RWPE2 (cell line): ENCODE data around the gene MYO10.

Experiments
- ATAC-seq: fragments of 200-7000 bp; cut with Tn5 transposase; 3 replicates; pipeline ENCODE4 v1.9.1; 2021; ENCODE audit warnings: low read depth
- DNase-seq: peaks from one replicate; pipeline ENCODE4 v3.0.0-alpha.2; 2020; ENCODE audit warnings: low spot score
- H3K27ac ChIP-seq: fragments of 450-650 bp; 2 replicates; pipeline ENCODE4 v1.5.1; 2017; ENCODE audit warnings: mild to moderate bottlenecking; ENCODE audit not compliant: poor library complexity, severe bottlenecking
- H3K27me3 ChIP-seq: fragments of 250-450 bp; sonication (Bioruptor Pico); 2 replicates; pipeline ENCODE4 v1.5.1; 2021; ENCODE audit warnings: mild to moderate bottlenecking, moderate library complexity; ENCODE audit not compliant: insufficient read depth, poor library complexity, severe bottlenecking
- H3K36me3 ChIP-seq: fragments of 250-450 bp; sonication (Bioruptor Pico); 2 replicates; pipeline ENCODE4 v1.5.1; 2020; ENCODE audit warnings: low read depth, mild to moderate bottlenecking, moderate library complexity
- H3K4me1 ChIP-seq: fragments of 250-450 bp; sonication (Bioruptor Pico); 2 replicates; pipeline ENCODE4 v1.5.1; 2021; ENCODE audit warnings: mild to moderate bottlenecking, moderate library complexity; ENCODE audit not compliant: insufficient read depth, poor library complexity, severe bottlenecking
- H3K4me3 ChIP-seq: fragments of 250-450 bp; sonication (Bioruptor Pico); 2 replicates; pipeline ENCODE4 v1.5.1; 2021; ENCODE audit warnings: mild to moderate bottlenecking, moderate library complexity; ENCODE audit not compliant: severe bottlenecking
- H3K9me3 ChIP-seq: fragments of 250-450 bp; sonication (Bioruptor Pico); 2 replicates; pipeline ENCODE4 v1.5.1; 2021; ENCODE audit warnings: mild to moderate bottlenecking, moderate library complexity; ENCODE audit not compliant: severe bottlenecking
- CTCF ChIP-seq: fragments of 450-650 bp; IDR thresholded peaks from one replicate; pipeline ENCODE4 v1.5.1; 2017; ENCODE audit warnings: mild to moderate bottlenecking, moderate library complexity; ENCODE audit not compliant: poor library complexity, severe bottlenecking

Gene MYO10

DNA sequence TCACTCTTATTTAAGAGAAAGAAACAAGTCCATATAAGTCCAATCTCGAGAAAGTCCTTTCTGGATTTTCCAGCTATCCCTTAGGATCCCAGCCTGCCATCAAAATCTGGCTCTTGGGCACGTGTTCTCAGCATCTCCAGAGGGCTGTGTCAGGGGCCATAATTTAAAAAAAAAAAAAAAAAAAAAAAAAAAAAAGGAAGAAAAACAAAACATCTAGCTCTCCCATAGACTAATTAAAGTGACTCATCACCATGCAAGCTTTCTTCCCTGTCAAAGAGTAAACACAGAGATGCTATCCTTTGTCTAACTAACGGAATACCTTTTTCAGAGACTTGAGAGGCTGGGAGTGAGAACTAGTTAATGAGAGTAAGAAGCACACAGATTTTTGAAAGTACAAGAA, 44.9 kb upstream of the MYO10 start:
- DNase-seq (no peak), ATAC-seq (no peak)
- no peaks in the 10 kb centered on the region for H3K27me3 ChIP-seq
- H3K4me1 ChIP-seq, result no peaks in the 10 kb centered on the region
- no peaks in the 10 kb centered on the region for H3K9me3 ChIP-seq
- no peaks in the 10 kb centered on the region for H3K36me3 ChIP-seq
- H3K27ac ChIP-seq, result no peak overlapping the region
- TF ChIP-seq CTCF, result no peak
- H3K4me3 ChIP-seq, result no peak overlapping the region

- ATAC-seq (no peak), DNase-seq (no peak)
- Histone ChIP-seq H3K27me3 (no peaks in the 10 kb centered on the region), H3K4me3 (no peak overlapping the region), H3K36me3 (no peaks in the 10 kb centered on the region), H3K9me3 (no peaks in the 10 kb centered on the region), H3K4me1 (no peaks in the 10 kb centered on the region), H3K27ac (no peak overlapping the region)
- no peak for TF ChIP-seq CTCF
Observed at GRCh38 chr5:16978296-16978695, 42.2 kb upstream of the MYO10 start.

- H3K9me3 ChIP-seq, result no peaks in the 10 kb centered on the region
- ATAC-seq (no peak), DNase-seq (no peak)
- TF ChIP-seq CTCF, result no peak
- no peak overlapping the region for H3K4me3 ChIP-seq
- H3K27me3 ChIP-seq, result no peaks in the 10 kb centered on the region
- no peaks in the 10 kb centered on the region for H3K36me3 ChIP-seq
- no peak overlapping the region for H3K27ac ChIP-seq
- H3K4me1 ChIP-seq, result no peaks in the 10 kb centered on the region
Observed at GRCh38 chr5:16976625-16977008, 40.5 kb upstream of the MYO10 start.

GRCh38 chr5:16975950-16976624, 40.0 kb upstream of the MYO10 start:
- no peaks in the 10 kb centered on the region for H3K4me1 ChIP-seq
- no peaks in the 10 kb centered on the region for H3K36me3 ChIP-seq
- H3K9me3 ChIP-seq, result no peaks in the 10 kb centered on the region
- no peak for TF ChIP-seq CTCF
- no peak for ATAC-seq
- peak; percentile 11 for DNase-seq
- no peak overlapping the region for H3K4me3 ChIP-seq
- H3K27me3 ChIP-seq, result no peaks in the 10 kb centered on the region
- H3K27ac ChIP-seq, result no peak overlapping the region

DNA sequence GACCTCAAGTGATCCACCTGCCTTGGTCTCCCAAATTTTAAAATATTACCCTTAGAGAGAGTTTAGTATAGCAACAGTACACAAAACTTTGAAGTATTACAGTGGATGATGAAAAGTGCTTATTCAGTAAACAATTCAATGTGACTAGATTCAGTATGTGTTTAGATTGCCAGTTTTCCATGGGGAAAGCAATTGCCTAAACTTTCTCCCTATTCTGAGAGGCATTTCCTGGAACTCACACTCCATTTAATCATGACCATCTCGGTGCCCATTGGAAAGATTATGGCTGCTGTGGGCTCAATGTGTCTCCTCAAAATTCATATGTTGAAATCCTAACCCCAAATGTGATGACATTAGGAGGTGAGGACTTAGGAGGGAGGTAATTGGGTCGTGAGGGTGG, 38.9 kb upstream of the MYO10 start:
- no peaks in the 10 kb centered on the region for H3K9me3 ChIP-seq
- H3K36me3 ChIP-seq, result no peaks in the 10 kb centered on the region
- ATAC-seq (no peak), DNase-seq (no peak)
- H3K27me3 ChIP-seq, result no peaks in the 10 kb centered on the region
- H3K27ac ChIP-seq, result no peak overlapping the region
- no peak for TF ChIP-seq CTCF
- H3K4me3 ChIP-seq, result no peak overlapping the region
- no peaks in the 10 kb centered on the region for H3K4me1 ChIP-seq
